HepG2 (cell line): ENCODE results near the gene CCDC57. TPM values are rescaled to one million over a fixed set of nuclear protein-coding genes. Genes with fewer than 3 reads are reported as not detected.

Source experiments
- EED ChIP-seq: sonication (generic); formaldehyde crosslinking; IDR thresholded peaks from 2 replicates; pipeline ENCODE4 v1.5.0; 2020; ENCODE audit warnings: mild to moderate bottlenecking, missing genetic modification reagents
- KDM4B ChIP-seq: sonication (generic); formaldehyde crosslinking; IDR thresholded peaks from 2 replicates; pipeline ENCODE4 v1.4.0; 2020; ENCODE audit warnings: missing genetic modification reagents
- MIER2 ChIP-seq: IDR thresholded peaks from 2 replicates; pipeline ENCODE4 v1.6.1; 2016; ENCODE audit warnings: missing biosample characterization, missing genetic modification reagents
- MTA1 ChIP-seq: sonication (generic); formaldehyde crosslinking; IDR thresholded peaks from 2 replicates; pipeline ENCODE4 v1.4.0; 2020; ENCODE audit warnings: missing genetic modification reagents, mild to moderate bottlenecking, borderline replicate concordance
- MYNN ChIP-seq: sonication (generic); formaldehyde crosslinking; IDR thresholded peaks from 2 replicates; pipeline ENCODE4 v1.4.0; 2020; ENCODE audit warnings: mild to moderate bottlenecking, low read depth, missing genetic modification reagents
- NFE2L2 ChIP-seq: fragments of 150-350 bp; IDR thresholded peaks from 2 replicates; pipeline ENCODE4 v1.6.1; 2014; ENCODE audit warnings: low read length
- PHB2 ChIP-seq: fragments of 450-650 bp; IDR thresholded peaks from 2 replicates; pipeline ENCODE4 v1.6.1; 2018; ENCODE audit not compliant: partially characterized antibody
- SP140L ChIP-seq: sonication (generic); formaldehyde crosslinking; IDR thresholded peaks from 2 replicates; pipeline ENCODE4 v1.4.0; 2020; ENCODE audit warnings: missing genetic modification reagents, borderline replicate concordance
- ZBTB21 ChIP-seq: sonication (generic); formaldehyde crosslinking; IDR thresholded peaks from 2 replicates; pipeline ENCODE4 v1.4.0; 2020; ENCODE audit warnings: missing genetic modification reagents
- ZKSCAN5 ChIP-seq: sonication (generic); formaldehyde crosslinking; IDR thresholded peaks from 2 replicates; pipeline ENCODE4 v1.5.1; 2020; ENCODE audit warnings: mild to moderate bottlenecking, missing genetic modification reagents
- ZNF431 ChIP-seq: sonication (generic); formaldehyde crosslinking; IDR thresholded peaks from 2 replicates; pipeline ENCODE4 v1.9.0; 2022; ENCODE audit warnings: missing genetic modification reagents, low read depth, mild to moderate bottlenecking, borderline replicate concordance
- ZNF484 ChIP-seq: sonication (generic); formaldehyde crosslinking; IDR thresholded peaks from 2 replicates; pipeline ENCODE4 v1.5.1; 2020; ENCODE audit warnings: mild to moderate bottlenecking, low read depth, missing genetic modification reagents, borderline replicate concordance
- ZNF598 ChIP-seq: sonication (generic); formaldehyde crosslinking; IDR thresholded peaks from 2 replicates; pipeline ENCODE4 v1.5.1; 2020; ENCODE audit warnings: mild to moderate bottlenecking, missing genetic modification reagents, borderline replicate concordance
- ZZZ3 ChIP-seq: sonication (generic); formaldehyde crosslinking; IDR thresholded peaks from 2 replicates; pipeline ENCODE4 v1.4.0; 2020; ENCODE audit warnings: missing genetic modification reagents, mild to moderate bottlenecking, borderline replicate concordance
- polyA plus RNA-seq, 8 experiments: library from polyadenylated mRNA; depleted of rRNA in 3 of 8; stranded (reverse) in 7 of 8; unstranded in 1 of 8; fragments of >200 nt; fragmentation: Illumina TruSeq in 4 of 8; extraction: Trizol in 4 of 8; gene quantifications; 2 replicates each; pipeline versions ENCODE4 v1.2.1 to v1.2.3, GENCODE V29; 2011 to 2016; ENCODE audit warnings: low read depth in 4 of 8, missing spikeins in 1 of 8, mixed read lengths in 1 of 8; ENCODE audit not compliant: insufficient read depth in 1 of 8
- total RNA-seq, 5 experiments: library from RNA; depleted of rRNA; stranded (reverse); fragments of >200 nt; fragmentation: Illumina TruSeq; extraction: Trizol; gene quantifications; 2 replicates each; pipeline ENCODE4 v1.2.3, GENCODE V29; 2016; ENCODE audit warnings: low read depth in 1 of 5
- TF ChIP-seq, protein P1 (sequence below): sonication (generic); formaldehyde crosslinking; IDR thresholded peaks from 2 replicates; pipeline ENCODE4 v1.5.0; 2020; ENCODE audit warnings: mild to moderate bottlenecking, missing genetic modification reagents
- TF ChIP-seq, protein P2 (sequence below): sonication (generic); formaldehyde crosslinking; IDR thresholded peaks from 2 replicates; pipeline ENCODE4 v1.8.0; 2022; ENCODE audit warnings: missing genetic modification reagents, mild to moderate bottlenecking, inconsistent platforms, borderline replicate concordance
- TF ChIP-seq, protein P3 (sequence below): fragments of 450-650 bp; IDR thresholded peaks from 2 replicates; pipeline ENCODE4 v1.6.1; 2017; ENCODE audit warnings: mild to moderate bottlenecking
- TF ChIP-seq, protein P4 (sequence below): sonication (generic); formaldehyde crosslinking; IDR thresholded peaks from 2 replicates; pipeline ENCODE4 v1.4.0; 2020; ENCODE audit warnings: mild to moderate bottlenecking, low read depth, missing genetic modification reagents
- TF ChIP-seq, protein P5 (sequence below): sonication (generic); formaldehyde crosslinking; conservative IDR thresholded peaks from 2 replicates; pipeline ENCODE4 v1.4.0; 2020; ENCODE audit warnings: missing genetic modification reagents
- TF ChIP-seq, protein P6 (sequence below): IDR thresholded peaks from 2 replicates; pipeline ENCODE4 v1.6.1; 2016; ENCODE audit warnings: mild to moderate bottlenecking, missing biosample characterization, missing genetic modification reagents

CCDC57 gene
- total and polyA plus RNA-seq, 2 of the 13 experiments (the other 11 are each of a cell fraction or from before 2014, with no cell fraction given), result 59.3 to 59.9 TPM

DNA sequence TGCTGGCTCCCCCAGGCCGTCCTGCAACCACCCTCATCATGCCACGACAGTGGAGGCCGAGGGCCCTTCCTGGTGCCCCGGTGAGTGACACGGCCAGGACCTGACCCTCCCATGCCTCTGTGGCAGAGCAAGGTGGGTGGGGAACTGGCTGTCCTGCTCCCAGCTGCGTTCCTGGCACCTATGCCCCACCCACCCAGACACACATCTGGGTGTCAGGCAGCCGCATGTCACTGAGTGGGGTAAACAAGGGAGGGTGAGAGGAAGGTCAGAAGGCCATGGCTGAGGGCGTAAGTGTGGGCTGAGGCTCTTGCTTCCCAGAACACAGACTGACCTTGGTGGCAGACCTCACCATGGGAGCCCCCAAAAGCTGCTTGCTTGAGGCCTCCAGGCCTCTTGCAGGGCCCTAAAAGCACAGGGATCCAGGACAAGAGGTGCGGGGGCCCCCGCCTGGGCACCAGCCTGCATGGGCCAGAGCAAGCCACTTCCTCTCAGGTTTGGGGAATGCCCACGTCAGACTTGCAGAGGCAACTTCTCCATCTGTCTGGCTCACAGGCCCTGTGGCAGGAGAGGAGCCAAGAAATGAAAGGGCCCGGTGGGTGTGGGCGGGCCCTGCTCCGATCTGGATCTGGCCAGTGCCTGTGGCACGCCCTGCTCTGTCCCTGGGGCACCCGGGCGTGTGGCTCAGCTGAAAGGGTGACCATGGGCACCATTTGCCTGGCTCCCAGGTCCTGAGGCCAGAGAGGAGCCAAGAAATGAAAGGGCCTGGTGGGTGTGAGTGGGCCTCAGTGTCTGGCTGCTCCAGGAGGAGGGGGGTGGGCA, 3.9 kb upstream of the CCDC57 start (continued):
- TF ChIP-seq, protein P1, sequence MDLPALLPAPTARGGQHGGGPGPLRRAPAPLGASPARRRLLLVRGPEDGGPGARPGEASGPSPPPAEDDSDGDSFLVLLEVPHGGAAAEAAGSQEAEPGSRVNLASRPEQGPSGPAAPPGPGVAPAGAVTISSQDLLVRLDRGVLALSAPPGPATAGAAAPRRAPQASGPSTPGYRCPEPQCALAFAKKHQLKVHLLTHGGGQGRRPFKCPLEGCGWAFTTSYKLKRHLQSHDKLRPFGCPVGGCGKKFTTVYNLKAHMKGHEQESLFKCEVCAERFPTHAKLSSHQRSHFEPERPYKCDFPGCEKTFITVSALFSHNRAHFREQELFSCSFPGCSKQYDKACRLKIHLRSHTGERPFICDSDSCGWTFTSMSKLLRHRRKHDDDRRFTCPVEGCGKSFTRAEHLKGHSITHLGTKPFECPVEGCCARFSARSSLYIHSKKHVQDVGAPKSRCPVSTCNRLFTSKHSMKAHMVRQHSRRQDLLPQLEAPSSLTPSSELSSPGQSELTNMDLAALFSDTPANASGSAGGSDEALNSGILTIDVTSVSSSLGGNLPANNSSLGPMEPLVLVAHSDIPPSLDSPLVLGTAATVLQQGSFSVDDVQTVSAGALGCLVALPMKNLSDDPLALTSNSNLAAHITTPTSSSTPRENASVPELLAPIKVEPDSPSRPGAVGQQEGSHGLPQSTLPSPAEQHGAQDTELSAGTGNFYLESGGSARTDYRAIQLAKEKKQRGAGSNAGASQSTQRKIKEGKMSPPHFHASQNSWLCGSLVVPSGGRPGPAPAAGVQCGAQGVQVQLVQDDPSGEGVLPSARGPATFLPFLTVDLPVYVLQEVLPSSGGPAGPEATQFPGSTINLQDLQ (CRISPR knock-in tag), result 0 out of 2 replicates have a peak, but pooled peaks have one; percentile 32
- TF ChIP-seq, protein P2, sequence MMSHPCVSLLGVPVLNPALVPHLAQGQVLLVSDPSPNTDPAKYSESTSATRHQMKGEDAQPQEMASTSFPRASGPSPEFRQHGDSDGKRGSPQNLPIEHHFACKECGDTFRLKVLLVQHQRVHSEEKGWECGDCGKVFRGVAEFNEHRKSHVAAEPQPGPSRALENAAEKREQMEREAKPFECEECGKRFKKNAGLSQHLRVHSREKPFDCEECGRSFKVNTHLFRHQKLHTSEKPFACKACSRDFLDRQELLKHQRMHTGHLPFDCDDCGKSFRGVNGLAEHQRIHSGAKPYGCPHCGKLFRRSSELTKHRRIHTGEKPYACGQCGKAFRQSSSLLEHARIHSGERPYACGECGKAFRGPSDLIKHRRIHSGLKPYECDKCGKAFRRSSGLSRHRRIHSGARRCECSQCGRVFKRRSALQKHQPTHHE, result no peak
- TF ChIP-seq, protein P3, sequence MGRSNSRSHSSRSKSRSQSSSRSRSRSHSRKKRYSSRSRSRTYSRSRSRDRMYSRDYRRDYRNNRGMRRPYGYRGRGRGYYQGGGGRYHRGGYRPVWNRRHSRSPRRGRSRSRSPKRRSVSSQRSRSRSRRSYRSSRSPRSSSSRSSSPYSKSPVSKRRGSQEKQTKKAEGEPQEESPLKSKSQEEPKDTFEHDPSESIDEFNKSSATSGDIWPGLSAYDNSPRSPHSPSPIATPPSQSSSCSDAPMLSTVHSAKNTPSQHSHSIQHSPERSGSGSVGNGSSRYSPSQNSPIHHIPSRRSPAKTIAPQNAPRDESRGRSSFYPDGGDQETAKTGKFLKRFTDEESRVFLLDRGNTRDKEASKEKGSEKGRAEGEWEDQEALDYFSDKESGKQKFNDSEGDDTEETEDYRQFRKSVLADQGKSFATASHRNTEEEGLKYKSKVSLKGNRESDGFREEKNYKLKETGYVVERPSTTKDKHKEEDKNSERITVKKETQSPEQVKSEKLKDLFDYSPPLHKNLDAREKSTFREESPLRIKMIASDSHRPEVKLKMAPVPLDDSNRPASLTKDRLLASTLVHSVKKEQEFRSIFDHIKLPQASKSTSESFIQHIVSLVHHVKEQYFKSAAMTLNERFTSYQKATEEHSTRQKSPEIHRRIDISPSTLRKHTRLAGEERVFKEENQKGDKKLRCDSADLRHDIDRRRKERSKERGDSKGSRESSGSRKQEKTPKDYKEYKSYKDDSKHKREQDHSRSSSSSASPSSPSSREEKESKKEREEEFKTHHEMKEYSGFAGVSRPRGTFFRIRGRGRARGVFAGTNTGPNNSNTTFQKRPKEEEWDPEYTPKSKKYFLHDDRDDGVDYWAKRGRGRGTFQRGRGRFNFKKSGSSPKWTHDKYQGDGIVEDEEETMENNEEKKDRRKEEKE, result no peak
- TF ChIP-seq EED (CRISPR knock-in tag) (no peak), ZNF484 (CRISPR knock-in tag) (no peak), MIER2 (CRISPR knock-in tag) (no peak), ZKSCAN5 (CRISPR knock-in tag) (no peak), PHB2 (no peak), NFE2L2 (no peak), KDM4B (CRISPR knock-in tag) (no peak), ZZZ3 (CRISPR knock-in tag) (0 out of 2 replicates have a peak, but pooled peaks have one; percentile 16), MYNN (CRISPR knock-in tag) (no peak), ZNF431 (CRISPR knock-in tag) (no peak), ZNF598 (CRISPR knock-in tag) (no peak), MTA1 (CRISPR knock-in tag) (0 out of 2 replicates have a peak, but pooled peaks have one; percentile 60), SP140L (CRISPR knock-in tag) (no peak), ZBTB21 (CRISPR knock-in tag) (0 out of 2 replicates have a peak, but pooled peaks have one; percentile 35)
- TF ChIP-seq, protein P4, sequence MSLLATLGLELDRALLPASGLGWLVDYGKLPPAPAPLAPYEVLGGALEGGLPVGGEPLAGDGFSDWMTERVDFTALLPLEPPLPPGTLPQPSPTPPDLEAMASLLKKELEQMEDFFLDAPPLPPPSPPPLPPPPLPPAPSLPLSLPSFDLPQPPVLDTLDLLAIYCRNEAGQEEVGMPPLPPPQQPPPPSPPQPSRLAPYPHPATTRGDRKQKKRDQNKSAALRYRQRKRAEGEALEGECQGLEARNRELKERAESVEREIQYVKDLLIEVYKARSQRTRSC (CRISPR knock-in tag), result no peak
- TF ChIP-seq, protein P5, sequence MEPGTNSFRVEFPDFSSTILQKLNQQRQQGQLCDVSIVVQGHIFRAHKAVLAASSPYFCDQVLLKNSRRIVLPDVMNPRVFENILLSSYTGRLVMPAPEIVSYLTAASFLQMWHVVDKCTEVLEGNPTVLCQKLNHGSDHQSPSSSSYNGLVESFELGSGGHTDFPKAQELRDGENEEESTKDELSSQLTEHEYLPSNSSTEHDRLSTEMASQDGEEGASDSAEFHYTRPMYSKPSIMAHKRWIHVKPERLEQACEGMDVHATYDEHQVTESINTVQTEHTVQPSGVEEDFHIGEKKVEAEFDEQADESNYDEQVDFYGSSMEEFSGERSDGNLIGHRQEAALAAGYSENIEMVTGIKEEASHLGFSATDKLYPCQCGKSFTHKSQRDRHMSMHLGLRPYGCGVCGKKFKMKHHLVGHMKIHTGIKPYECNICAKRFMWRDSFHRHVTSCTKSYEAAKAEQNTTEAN (CRISPR knock-in tag), result no peak
- TF ChIP-seq, protein P6, sequence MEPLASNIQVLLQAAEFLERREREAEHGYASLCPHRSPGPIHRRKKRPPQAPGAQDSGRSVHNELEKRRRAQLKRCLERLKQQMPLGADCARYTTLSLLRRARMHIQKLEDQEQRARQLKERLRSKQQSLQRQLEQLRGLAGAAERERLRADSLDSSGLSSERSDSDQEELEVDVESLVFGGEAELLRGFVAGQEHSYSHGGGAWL, result no peak
